GM19328 (cell line): Measurements from ENCODE around the gene ATP12A.

Experiments used
- ATAC-seq: cut with Tn5 transposase; IDR thresholded peaks from one replicate; pipeline ENCODE4 v1.9.1; 2021; ENCODE audit warnings: mild to moderate bottlenecking, moderate library complexity; ENCODE audit not compliant: unreplicated experiment

The ATP12A gene

GRCh38 chr13:24680258-24680920, at the start of gene ATP12A:
ATP12A (plus strand) TSS chr13:24680408; CDS start chr13:24680744, 336 bp downstream.
- ATAC-seq: no peak

DNA sequence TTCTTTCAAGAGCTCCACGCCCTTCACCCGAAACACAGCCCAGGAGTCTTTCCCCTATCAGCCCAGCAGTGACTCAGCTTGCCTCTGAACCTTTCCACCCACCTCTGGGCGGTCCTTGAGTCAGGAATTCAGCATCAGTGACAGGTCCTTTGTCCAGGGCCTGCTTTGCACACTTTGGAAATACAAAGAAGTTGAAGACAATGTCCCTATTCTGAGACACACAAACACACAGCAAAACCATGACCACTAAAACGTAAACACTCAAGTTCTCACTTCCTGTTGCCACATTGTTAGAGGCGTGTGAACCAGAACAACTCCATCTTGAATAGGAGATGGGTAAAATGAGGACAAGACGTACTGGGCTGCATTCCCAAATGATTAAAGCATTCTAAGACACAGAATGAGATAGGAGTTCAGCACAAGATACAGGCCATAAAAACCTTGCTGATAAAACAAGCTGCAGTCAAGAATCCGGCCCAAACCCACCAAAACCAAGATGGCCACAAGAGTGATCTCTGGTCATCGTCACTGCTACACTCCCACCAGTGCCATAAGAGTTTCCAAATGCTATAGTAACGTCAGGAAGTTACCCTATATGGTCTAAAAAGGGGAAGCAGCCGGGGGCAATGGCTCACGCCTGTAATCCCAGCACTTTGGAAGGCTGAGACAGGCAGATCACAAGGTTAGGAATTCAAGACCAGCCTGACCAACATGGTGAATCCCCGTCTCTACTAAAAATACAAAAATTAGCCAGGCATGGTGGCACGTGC, 49.2 kb upstream of the ATP12A start:
- no peak for ATAC-seq

- no peak for ATAC-seq
Measured at GRCh38 chr13:24631922-24632321, 48.3 kb upstream of the ATP12A start.

- ATAC-seq: no peak
Measured at GRCh38 chr13:24632382-24633121, 47.7 kb upstream of the ATP12A start.

DNA sequence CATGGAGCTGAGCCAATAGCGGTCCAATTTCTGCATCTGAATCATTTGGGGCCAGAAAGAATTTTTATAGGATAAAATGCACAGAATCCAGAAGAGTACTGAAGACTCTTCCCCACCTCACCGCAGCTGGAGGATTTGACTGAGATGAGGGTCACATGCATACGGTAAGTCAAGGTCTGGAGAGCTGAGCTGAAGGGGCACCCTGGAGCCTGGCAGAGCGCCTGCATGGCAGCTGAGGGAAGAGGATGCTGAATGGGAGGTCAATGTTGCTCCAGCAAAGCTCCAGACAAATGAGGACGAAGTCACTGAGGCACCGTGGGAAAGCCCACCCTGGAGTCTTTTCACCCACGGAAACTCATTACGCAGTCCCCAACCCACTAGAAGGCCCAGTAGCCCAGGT, 43.4 kb upstream of the ATP12A start:
- ATAC-seq: no peak

GRCh38 chr13:24638096-24638495, 42.1 kb upstream of the ATP12A start:
- ATAC-seq: no peak

- no peak for ATAC-seq
Measured at GRCh38 chr13:24640752-24641151, 39.5 kb upstream of the ATP12A start.

- no peak for ATAC-seq
Measured at GRCh38 chr13:24642219-24642618, 38.0 kb upstream of the ATP12A start.

DNA sequence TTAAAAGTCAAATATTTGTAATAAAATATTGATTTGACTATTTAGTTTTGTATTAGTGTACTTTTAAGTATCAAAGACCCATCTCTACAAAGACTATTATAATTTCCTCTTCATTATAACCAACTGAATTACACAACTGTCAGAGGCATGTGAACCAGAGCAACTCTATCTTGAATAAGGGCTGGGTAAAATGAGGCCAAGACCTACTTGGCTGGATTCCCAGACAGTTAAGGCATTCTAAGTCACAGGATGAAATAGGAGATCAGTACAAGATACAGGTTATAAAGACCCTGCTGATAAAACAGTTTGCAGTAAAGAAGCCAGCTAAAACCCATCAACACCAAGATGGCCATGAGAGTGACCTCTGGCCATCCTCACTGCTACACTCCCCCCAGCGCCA, 36.2 kb upstream of the ATP12A start:
- no peak for ATAC-seq

DNA sequence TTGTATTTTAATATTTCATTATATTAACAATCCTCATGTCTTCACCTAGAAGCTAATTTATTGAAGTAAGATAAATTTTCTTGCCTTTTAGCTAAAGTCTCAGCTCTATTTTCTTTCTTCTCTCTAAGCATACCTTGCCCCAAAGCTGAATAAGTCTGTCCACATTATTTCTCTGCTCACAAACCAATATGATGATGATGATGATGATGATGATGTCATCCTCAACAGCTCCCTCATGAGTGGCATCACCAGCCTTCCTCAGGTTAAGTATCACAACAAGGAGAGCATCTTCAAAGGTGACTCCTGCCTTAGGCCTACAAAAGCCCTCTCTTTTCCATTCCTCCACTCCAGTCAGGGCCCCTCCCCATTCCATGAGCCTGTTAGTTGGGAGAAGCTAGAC, 31.9 kb upstream of the ATP12A start:
- ATAC-seq: no peak

DNA sequence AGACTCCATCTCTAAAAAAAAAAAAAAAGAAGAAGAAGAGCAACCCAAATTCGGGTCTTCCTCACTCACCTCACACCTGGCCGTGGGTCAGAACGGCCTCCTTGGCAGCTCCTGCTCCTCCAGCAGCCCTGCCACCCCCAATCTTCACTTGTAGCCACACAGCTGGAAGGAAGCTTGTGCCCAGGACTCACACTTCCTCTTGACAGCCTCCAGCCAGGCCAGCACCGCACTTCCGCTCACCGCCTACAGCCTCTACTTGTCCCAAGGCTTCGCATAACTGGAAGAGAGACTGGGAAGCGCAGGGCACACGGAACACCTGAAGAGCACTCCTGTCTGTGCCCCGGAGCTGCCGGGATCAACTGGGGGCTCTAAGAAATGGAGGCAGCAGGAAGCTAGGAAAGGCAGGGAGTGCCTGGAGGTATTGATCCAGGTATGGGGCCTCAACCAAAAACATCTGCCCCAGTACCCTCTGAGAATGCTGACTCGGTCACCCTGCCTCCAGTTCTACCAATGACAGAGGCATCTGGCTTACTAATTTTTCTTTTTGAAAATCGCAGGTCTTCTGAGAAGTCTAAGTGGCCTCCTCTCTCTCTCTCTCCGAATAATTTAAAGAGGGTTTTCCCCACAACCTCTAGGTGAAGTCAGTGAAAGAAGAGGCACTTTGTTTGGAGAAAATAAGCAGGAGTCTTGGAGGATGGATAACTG, 31.1 kb upstream of the ATP12A start:
- ATAC-seq: no peak

DNA sequence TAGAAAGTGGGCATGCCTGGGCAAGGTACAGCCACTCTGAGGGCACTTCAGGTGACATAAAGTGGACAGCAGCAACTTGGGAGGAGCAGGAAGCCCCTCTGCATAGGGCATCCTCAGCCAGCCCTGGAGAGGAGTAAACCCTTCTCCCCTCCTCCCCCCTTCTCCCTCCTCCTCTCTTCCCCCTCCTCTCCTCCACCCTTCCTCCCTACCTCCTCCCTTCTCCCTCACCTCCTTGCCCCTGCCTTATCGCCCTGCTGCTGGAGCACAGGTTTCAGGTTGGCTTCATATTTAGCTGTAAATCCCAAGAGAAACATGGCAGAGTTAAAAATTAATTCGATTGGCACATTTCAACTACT, 30.5 kb upstream of the ATP12A start:
- no peak for ATAC-seq

DNA sequence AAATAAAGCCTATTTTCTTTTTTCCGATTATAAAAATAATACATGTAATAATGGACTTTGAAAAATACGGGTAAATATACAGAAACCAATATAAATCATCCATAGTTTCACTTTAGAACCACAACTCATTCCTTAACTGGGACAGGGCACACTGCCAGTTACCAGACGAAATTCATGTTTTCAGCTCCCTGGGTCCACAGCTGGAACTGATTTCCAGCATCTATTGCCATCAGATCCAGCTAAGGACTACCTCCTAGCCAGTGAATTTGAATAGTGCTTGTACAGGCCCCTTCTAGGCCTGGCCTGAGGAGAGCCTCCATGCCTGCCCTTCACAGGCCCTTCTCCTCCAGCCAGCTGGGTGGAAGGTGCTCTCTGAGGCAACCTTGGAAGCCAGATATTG, 30.0 kb upstream of the ATP12A start:
- ATAC-seq: no peak

DNA sequence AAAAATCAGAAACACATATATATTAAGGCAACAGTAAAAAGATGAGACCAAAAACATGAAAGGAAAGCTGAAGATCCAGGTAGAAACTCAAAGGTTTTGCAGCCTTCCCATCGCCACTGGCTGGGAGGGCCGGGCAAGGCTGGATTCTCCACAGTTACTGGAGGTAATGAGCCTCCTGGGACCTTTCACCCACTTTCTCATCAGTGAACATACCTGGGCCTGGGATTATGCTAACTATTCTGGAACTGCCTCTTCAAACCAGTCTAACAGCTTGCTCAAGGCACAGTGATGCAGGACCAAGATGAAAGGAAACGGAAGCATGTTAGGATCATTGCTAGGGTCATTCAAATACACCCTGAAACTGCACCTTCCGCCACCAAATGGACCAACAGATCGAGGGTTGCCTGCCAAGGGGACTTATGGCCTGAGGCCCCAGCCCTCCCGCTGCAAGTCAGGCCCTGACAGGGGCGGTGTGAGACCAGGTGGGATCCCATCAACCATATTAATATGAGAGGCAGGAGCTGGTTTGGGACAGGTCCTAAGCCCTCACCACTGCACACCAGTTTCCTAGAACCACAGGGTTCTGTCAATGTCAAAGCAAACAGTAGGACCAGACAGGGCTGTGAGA, 28.4 kb upstream of the ATP12A start:
- no peak for ATAC-seq

GRCh38 chr13:24652359-24652758, 27.8 kb upstream of the ATP12A start:
- ATAC-seq: no peak

DNA sequence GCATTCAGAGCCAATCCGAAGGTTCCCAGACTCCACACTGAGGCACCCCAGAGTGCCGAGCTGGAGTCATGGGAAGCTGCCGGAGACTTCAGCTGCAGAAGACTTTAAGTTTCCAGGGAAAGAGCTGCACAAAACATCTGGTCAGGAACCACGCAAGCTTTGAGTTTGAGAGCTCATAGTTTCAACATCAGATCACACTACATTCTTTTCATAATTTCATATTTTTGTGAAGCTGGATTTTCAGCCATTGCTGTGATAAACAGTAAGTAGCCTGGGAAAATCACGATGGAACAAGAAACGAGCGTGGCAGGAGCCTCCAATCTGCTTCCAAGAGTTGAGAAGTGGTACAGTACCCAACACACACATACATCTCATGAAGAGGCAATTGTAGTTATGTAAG, 25.5 kb upstream of the ATP12A start:
- ATAC-seq: no peak

DNA sequence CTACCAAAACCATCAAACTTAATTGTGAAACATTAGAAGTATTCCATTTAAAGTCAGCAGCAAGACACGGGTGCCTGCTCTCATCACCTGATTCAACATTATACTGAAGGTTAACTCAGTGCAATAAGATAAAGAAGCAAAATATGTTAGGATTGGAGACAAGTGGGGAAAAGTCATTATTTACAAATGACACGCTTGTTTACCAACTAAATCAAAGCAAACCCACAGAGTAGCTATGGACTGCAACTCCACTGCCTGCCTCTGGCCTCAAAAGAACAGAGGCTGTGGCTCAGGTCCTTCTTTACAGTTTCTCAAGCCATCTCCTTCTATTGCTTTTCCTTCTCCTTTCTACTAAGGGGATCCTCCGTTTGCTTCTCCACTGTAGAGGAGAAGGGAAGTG, 21.0 kb upstream of the ATP12A start:
- no peak for ATAC-seq

GRCh38 chr13:24660023-24660741, 20.0 kb upstream of the ATP12A start:
- ATAC-seq: no peak

DNA sequence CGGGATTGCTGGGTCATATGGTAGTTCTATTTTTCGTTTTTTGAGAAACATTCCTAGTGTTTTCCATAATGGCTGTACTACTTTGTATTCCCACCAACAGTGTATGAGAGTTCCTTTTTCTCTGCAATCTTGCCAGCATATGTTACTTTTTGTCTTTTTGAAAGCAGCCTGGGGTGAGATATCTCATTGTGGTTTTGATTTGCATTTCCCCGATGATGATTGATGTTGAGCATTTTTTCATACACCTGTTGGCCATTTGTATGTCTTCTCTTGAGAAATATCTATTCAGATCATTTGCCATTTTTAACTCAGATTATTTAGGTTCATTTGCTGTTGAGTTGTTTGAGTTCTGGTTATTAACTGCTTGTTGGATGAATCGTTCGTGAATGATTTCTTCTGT, 18.5 kb upstream of the ATP12A start:
- ATAC-seq: no peak
